ENCODE data around the gene LEMD2.

GRCh38 chr6:33726696-33727095, 62.2 kb downstream of the LEMD2 start:
- TF ChIP-seq CTCF (IDR thresholded peaks at IDR 0.05) (no peak), POLR2AphosphoS5 (IDR thresholded peaks at IDR 0.05) (no peak)
